ENCODE measurements around the gene PNO1. TPM values are rescaled to one million over a fixed set of nuclear protein-coding genes. Genes with fewer than 3 reads are reported as not detected.
"Not testable (repeated sequence)": the region's sequence is repeated elsewhere in the genome, so short reads cannot be mapped to it uniquely, and the experiment has no call there.

The PNO1 gene
- total RNA-seq, 1 donor from 2014 or later = 14.2 TPM

DNA sequence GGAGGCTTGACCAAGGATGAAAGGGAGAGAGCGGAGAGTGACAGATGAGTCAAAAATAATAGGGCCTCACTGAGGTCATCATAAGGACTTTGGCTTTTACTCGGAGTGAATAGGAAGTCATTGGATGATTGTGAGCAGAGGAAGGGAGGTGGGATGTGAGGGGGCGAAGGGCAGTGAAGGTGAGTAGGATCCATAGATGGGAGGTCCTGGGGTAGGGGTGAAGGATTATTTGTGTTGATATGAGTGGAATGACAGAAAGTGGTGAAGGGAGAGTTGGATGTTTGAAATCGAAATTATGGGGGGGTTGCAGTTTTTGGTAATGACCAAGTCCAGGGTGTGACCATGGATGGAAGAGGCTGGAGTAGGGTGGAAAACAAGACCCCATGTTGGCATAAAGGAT, 14.0 kb downstream of the PNO1 start:
- peaks cover 18% of the 10 kb centered on the region for H3K36me3 Mint-ChIP-seq
- H3K27me3 Mint-ChIP-seq (ENCODE audit: low read depth) = no peaks in the 10 kb centered on the region
- no peaks in the 10 kb centered on the region for H3K4me1 Mint-ChIP-seq
- no peaks in the 10 kb centered on the region for H3K9me3 Mint-ChIP-seq
- no peak overlapping the region for H3K4me3 Mint-ChIP-seq
- DNase-seq (ENCODE audit: low spot score in 2 of 2, unreplicated experiment in 2 of 2) = no peak
- H3K27ac Mint-ChIP-seq = no peak overlapping the region
- TF ChIP-seq, protein P1, sequence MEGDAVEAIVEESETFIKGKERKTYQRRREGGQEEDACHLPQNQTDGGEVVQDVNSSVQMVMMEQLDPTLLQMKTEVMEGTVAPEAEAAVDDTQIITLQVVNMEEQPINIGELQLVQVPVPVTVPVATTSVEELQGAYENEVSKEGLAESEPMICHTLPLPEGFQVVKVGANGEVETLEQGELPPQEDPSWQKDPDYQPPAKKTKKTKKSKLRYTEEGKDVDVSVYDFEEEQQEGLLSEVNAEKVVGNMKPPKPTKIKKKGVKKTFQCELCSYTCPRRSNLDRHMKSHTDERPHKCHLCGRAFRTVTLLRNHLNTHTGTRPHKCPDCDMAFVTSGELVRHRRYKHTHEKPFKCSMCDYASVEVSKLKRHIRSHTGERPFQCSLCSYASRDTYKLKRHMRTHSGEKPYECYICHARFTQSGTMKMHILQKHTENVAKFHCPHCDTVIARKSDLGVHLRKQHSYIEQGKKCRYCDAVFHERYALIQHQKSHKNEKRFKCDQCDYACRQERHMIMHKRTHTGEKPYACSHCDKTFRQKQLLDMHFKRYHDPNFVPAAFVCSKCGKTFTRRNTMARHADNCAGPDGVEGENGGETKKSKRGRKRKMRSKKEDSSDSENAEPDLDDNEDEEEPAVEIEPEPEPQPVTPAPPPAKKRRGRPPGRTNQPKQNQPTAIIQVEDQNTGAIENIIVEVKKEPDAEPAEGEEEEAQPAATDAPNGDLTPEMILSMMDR (IDR thresholded peaks at IDR 0.05; ENCODE audit: unreplicated experiment) = no peak

DNA sequence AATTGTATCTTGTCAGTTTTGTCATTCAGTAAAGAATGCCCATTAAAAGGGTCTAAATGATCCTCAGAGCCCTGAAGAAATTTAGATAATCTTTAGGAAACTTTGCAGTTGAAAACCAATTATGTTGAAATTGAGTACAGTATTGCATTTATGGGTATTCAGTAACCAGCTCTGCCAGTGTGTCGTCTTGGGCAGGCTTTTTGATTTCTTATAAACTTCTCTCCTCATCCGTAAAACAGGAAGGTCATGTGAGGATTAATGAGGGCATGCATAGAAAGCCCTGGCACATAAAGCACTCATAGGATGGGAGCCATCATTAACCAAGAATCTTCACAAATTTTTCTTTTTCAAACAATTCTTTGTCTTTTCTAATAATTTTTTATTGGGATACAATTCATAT, 14.8 kb downstream of the PNO1 start:
- Mint-ChIP-seq H3K4me3 (no peak overlapping the region), H3K27ac (no peak overlapping the region), H3K9me3 (no peaks in the 10 kb centered on the region), H3K27me3 (ENCODE audit: low read depth) (no peaks in the 10 kb centered on the region), H3K36me3 (peaks cover 14% of the 10 kb centered on the region), H3K4me1 (no peaks in the 10 kb centered on the region)
- TF ChIP-seq, protein P1 (IDR thresholded peaks at IDR 0.05; ENCODE audit: unreplicated experiment) = no peak
- no peak for DNase-seq (ENCODE audit: low spot score in 2 of 2, unreplicated experiment in 2 of 2)

DNA sequence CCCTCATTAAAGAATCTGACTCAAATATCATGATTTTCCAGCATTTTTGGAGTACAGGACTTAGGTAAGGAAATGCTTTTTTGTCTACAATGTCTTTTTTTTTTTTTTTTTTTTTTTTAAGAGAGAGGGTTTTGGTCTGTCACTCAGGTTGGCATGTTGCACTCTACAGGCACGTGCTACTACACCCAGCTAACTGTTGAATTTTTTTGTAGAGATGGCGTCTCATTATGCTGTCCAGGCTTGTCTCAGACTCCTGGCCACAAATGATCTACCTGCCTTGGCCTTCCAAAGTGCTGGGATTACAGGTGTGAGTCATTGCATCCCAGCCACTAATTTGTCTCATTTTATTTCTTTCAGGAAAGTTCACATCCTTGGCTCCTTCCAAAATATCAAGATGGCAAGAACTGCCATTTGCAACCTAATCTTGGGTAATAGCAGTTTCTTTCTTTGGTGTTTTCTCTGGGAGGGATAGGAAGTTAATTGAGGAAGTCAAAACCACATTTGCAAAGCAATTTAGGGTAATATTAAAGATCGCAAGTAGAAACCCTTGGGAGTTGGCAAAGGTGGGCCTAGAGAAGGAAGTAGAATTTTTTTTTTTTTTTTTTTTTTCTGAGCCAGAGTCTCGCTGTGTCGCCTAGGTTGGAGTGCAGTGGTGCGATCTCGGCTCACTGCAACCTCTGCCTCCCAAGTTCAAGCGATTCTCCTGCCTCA, 15.5 kb downstream of the PNO1 start:
- Mint-ChIP-seq H3K27ac (no peak overlapping the region), H3K9me3 (no peaks in the 10 kb centered on the region), H3K4me1 (no peaks in the 10 kb centered on the region), H3K36me3 (peaks cover 13% of the 10 kb centered on the region), H3K27me3 (ENCODE audit: low read depth) (no peaks in the 10 kb centered on the region), H3K4me3 (no peak overlapping the region)
- TF ChIP-seq, protein P1 (IDR thresholded peaks at IDR 0.05; ENCODE audit: unreplicated experiment) = no peak
- no peak for DNase-seq (ENCODE audit: low spot score in 2 of 2, unreplicated experiment in 2 of 2)

DNA sequence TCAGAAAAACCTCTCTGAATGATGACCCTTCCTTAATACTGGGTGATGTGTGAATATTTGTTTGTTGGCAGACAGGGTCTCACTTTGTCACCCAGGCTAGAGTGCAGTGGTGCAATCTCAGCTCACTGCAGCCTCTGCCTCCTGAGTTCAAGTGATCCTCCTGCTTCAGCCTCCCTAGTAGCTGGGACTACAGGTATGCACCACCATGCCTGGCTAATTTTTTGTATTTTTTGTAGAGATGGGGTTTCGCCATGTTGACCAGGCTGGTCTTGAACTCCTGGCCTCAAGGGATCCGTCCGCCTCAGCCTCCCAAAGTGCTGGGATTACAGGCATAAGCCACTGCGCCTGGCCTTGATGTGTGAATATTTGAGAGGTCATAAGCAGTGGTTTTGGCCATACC, 17.5 kb downstream of the PNO1 start:
- not testable (repeated sequence) for H3K4me3 Mint-ChIP-seq; H3K27ac Mint-ChIP-seq; DNase-seq (ENCODE audit: low spot score in 2 of 2, unreplicated experiment in 2 of 2); H3K9me3 Mint-ChIP-seq; H3K27me3 Mint-ChIP-seq (ENCODE audit: low read depth); H3K4me1 Mint-ChIP-seq
- H3K36me3 Mint-ChIP-seq = peaks cover 11% of the 10 kb centered on the region

DNA sequence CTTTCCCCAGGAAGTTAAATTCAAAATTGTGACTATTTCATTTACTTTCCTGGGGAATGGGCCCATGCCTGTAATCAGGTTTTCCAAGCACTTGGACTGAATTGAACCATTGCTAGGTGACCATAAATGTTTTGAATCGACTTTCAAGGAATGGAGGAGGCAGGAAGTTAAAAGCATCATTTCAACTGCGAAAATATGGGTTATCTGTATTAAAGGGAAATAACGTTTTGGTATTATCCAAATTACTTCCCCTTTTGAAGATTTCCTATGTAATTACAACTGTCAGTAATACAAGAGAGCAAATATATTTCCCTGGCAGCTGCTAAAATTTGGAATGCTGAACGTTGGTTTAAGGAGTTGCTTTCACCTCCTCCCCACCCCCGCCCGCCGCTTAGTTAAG, 19.0 kb downstream of the PNO1 start:
- no peaks in the 10 kb centered on the region for H3K9me3 Mint-ChIP-seq
- H3K36me3 Mint-ChIP-seq = peaks cover 13% of the 10 kb centered on the region
- no peak for DNase-seq (ENCODE audit: low spot score in 2 of 2, unreplicated experiment in 2 of 2)
- H3K27ac Mint-ChIP-seq = no peak overlapping the region
- peaks cover 3% of the 10 kb centered on the region for H3K4me1 Mint-ChIP-seq
- TF ChIP-seq, protein P1 (IDR thresholded peaks at IDR 0.05; ENCODE audit: unreplicated experiment) = no peak
- H3K4me3 Mint-ChIP-seq = no peak overlapping the region
- no peaks in the 10 kb centered on the region for H3K27me3 Mint-ChIP-seq (ENCODE audit: low read depth)

DNA sequence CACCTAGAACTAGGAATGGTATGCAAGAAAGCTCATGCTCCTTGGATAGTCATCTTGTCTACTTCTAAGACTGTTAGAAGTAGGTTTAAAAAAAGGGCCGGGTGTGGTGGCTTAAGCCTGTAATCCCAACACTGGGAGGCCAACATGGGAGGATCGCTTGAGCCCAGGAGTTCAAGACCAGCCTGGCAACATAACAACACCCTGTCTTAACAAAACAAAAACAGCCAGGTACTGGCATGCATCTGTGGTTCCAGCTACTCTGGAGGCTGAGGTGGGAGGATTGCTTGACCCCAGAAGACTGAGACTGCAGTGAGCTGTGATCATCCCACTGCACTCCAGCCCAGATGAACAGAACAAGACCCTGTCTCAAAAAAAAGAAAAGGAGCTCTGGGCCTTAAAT, 19.9 kb downstream of the PNO1 start:
- H3K27ac Mint-ChIP-seq = no peak overlapping the region
- H3K27me3 Mint-ChIP-seq (ENCODE audit: low read depth) = no peaks in the 10 kb centered on the region
- TF ChIP-seq, protein P1 (IDR thresholded peaks at IDR 0.05; ENCODE audit: unreplicated experiment) = no peak
- peaks cover 13% of the 10 kb centered on the region for H3K36me3 Mint-ChIP-seq
- DNase-seq (ENCODE audit: low spot score in 2 of 2, unreplicated experiment in 2 of 2) = no peak
- peaks cover 10% of the 10 kb centered on the region for H3K4me1 Mint-ChIP-seq
- H3K9me3 Mint-ChIP-seq = no peaks in the 10 kb centered on the region
- no peak overlapping the region for H3K4me3 Mint-ChIP-seq
